ENCODE data around the gene PHLDB3. TPM values are rescaled to one million over a fixed set of nuclear protein-coding genes. Genes with fewer than 3 reads are reported as not detected.

PHLDB3 gene
- total RNA-seq, 1 experiment from 2014 or later = 36.7 TPM

DNA sequence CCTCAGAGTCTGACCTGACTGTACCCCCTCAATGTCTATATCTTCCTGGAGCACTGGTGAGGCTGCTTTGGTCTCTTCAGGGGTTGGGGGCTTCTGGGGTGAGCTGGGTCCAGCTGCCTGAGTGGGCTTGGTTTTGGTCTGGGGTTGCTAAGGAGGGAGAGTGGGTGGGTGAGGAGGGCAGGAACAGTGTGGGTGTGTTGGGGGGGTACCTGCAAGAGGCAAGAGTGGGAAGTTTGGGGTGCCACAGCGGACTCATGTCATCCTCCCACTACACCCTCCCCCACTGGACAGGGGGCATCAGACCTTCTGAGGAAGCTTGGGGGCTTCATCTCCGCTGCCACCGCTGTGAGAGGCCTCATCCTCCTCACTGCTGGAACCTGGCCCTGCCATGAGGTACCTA lies 42.0 kb upstream of the PHLDB3 start:
- Histone ChIP-seq H3K36me3 (ENCODE audit: low read depth) (no peaks in the 10 kb centered on the region), H3K9me2 (ENCODE audit: insufficient read depth) (no peaks in the 10 kb centered on the region), H3K27me3 (ENCODE audit: insufficient read depth, low read depth) (no peaks in the 10 kb centered on the region), H3F3A (ENCODE audit: insufficient read depth, low read depth) (no peaks in the 10 kb centered on the region), H2AFZ (no peak overlapping the region), H3K4me2 (no peak overlapping the region), H4K20me1 (ENCODE audit: insufficient read depth) (no peaks in the 10 kb centered on the region), H3K79me2 (ENCODE audit: low read depth) (no peaks in the 10 kb centered on the region), H3K4me1 (replicated peaks; ENCODE audit: insufficient read depth) (no peaks in the 10 kb centered on the region), H3K9me3 (ENCODE audit: insufficient read depth, low read depth) (no peaks in the 10 kb centered on the region), H3K27ac (no peak overlapping the region), H3K4me3 (no peak overlapping the region)
- no TSS peak for BruUV-seq (replicated peaks)
- TF ChIP-seq, protein P1, sequence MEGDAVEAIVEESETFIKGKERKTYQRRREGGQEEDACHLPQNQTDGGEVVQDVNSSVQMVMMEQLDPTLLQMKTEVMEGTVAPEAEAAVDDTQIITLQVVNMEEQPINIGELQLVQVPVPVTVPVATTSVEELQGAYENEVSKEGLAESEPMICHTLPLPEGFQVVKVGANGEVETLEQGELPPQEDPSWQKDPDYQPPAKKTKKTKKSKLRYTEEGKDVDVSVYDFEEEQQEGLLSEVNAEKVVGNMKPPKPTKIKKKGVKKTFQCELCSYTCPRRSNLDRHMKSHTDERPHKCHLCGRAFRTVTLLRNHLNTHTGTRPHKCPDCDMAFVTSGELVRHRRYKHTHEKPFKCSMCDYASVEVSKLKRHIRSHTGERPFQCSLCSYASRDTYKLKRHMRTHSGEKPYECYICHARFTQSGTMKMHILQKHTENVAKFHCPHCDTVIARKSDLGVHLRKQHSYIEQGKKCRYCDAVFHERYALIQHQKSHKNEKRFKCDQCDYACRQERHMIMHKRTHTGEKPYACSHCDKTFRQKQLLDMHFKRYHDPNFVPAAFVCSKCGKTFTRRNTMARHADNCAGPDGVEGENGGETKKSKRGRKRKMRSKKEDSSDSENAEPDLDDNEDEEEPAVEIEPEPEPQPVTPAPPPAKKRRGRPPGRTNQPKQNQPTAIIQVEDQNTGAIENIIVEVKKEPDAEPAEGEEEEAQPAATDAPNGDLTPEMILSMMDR (conservative IDR thresholded peaks at IDR 0.05) = no peak
- no peak for TF ChIP-seq EZH2 (IDR thresholded peaks at IDR 0.05; ENCODE audit: low read depth)
- DNase-seq = no peak
- intact Hi-C loops (cut with micrococcal nuclease; ENCODE audit: unreplicated experiment) = no loop called here
- ChIA-PET POLR2A (ENCODE audit: unreplicated experiment) (no interaction called here), CTCF (no interaction called here)

DNA sequence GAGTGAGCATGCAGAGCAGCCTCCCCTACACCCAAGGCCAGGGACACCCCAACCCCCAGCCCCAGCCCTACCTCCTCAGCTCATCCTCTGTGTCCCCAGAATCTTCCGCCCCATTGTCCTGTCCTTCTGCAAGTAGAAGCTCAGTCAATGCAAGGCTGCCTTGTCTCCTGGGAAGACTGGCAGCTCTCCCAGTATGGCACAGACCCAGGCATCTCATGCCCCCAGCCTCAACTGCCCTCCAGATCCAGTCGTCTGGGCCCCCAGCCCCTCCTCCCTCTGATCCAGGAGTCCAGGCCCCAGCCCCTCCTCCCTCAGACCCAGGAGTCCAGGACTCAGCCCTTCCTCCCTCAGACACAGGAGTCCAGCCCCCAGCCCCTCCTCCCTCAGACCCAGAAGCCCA lies 41.4 kb upstream of the PHLDB3 start:
- Histone ChIP-seq H3K79me2 (ENCODE audit: low read depth) (no peaks in the 10 kb centered on the region), H3K9me2 (ENCODE audit: insufficient read depth) (no peaks in the 10 kb centered on the region), H4K20me1 (ENCODE audit: insufficient read depth) (no peaks in the 10 kb centered on the region), H3K27me3 (ENCODE audit: insufficient read depth, low read depth) (no peaks in the 10 kb centered on the region), H3K4me3 (no peak overlapping the region), H3K27ac (no peak overlapping the region), H3F3A (ENCODE audit: insufficient read depth, low read depth) (no peaks in the 10 kb centered on the region), H2AFZ (no peak overlapping the region), H3K9me3 (ENCODE audit: insufficient read depth, low read depth) (no peaks in the 10 kb centered on the region), H3K4me2 (no peak overlapping the region), H3K4me1 (replicated peaks; ENCODE audit: insufficient read depth) (no peaks in the 10 kb centered on the region), H3K36me3 (ENCODE audit: low read depth) (no peaks in the 10 kb centered on the region)
- no peak for DNase-seq
- intact Hi-C loops (cut with micrococcal nuclease; ENCODE audit: unreplicated experiment) = no loop called here
- BruUV-seq (replicated peaks) = no TSS peak
- TF ChIP-seq, protein P1 (conservative IDR thresholded peaks at IDR 0.05) = no peak
- no peak for TF ChIP-seq EZH2 (IDR thresholded peaks at IDR 0.05; ENCODE audit: low read depth)
- CTCF ChIA-PET = no interaction called here
- POLR2A ChIA-PET (ENCODE audit: unreplicated experiment) = no interaction called here

DNA sequence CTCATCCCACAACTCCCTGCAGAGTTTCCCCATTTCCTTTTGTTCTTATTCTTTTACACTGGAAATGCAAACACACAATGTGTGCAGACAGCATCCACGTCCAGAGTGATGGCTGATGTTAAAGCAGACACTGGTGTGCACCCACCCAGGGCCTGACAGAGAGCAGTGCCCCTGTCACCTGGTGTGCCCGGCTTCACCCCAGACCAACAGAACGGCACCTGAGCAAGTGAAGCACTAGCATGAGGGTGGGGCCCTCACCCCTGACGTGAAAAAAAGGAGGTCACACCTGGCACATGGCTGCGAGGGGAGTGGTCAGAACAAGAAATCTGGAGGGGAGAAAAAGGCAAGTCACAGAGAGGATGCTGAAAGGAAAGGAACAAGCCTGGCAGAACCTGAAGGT lies 40.7 kb upstream of the PHLDB3 start:
- H3F3A ChIP-seq (ENCODE audit: insufficient read depth, low read depth) = no peaks in the 10 kb centered on the region
- POLR2A ChIA-PET (ENCODE audit: unreplicated experiment) = no interaction called here
- no peaks in the 10 kb centered on the region for H3K9me3 ChIP-seq (ENCODE audit: insufficient read depth, low read depth)
- no peak overlapping the region for H2AFZ ChIP-seq
- H3K36me3 ChIP-seq (ENCODE audit: low read depth) = no peaks in the 10 kb centered on the region
- no peak overlapping the region for H3K4me2 ChIP-seq
- no peaks in the 10 kb centered on the region for H3K79me2 ChIP-seq (ENCODE audit: low read depth)
- intact Hi-C loops (cut with micrococcal nuclease; ENCODE audit: unreplicated experiment) = no loop called here
- H4K20me1 ChIP-seq (ENCODE audit: insufficient read depth) = no peaks in the 10 kb centered on the region
- H3K27me3 ChIP-seq (ENCODE audit: insufficient read depth, low read depth) = no peaks in the 10 kb centered on the region
- no TSS peak for BruUV-seq (replicated peaks)
- H3K27ac ChIP-seq = no peak overlapping the region
- no peaks in the 10 kb centered on the region for H3K9me2 ChIP-seq (ENCODE audit: insufficient read depth)
- no peak overlapping the region for H3K4me3 ChIP-seq
- CTCF ChIA-PET = no interaction called here
- no peaks in the 10 kb centered on the region for H3K4me1 ChIP-seq (replicated peaks; ENCODE audit: insufficient read depth)
- TF ChIP-seq, protein P1 (conservative IDR thresholded peaks at IDR 0.05) = no peak
- TF ChIP-seq EZH2 (IDR thresholded peaks at IDR 0.05; ENCODE audit: low read depth) = no peak
- DNase-seq = no peak
